Activated B cell treated with CpG ODN at 0.5 μM for 24 hours (primary cell): ENCODE results near the gene GJA3. TPM values are rescaled to one million over a fixed set of nuclear protein-coding genes. Genes with fewer than 3 reads are reported as not detected.

Source experiments
- ATAC-seq: fragments of 200-7000 bp; cut with Tn5 transposase; one replicate; pipeline ENCODE4 v1.10.0; 2021; ENCODE audit warnings: low read depth, mild to moderate bottlenecking, moderate library complexity
- CTCF ChIA-PET: fragments of 350-600 bp; sonication (Branson Sonifier 250); formaldehyde crosslinking; loops from one replicate; lab custom pipeline; 2021; ENCODE audit warnings: antibody characterized with exemption; lab: Charles Lee
- POLR2A ChIA-PET: fragments of 350-600 bp; sonication (Branson Sonifier 250); formaldehyde crosslinking; loops from one replicate; lab custom pipeline; 2021; ENCODE audit warnings: antibody characterized with exemption; lab: Charles Lee
- DNase-seq: peaks from one replicate; pipeline ENCODE4 v3.0.0; 2022
- H3K27ac Mint-ChIP-seq: one replicate; pipeline ENCODE4 v1.8.0; 2020; ENCODE audit warnings: mixed read lengths
- H3K27me3 Mint-ChIP-seq: one replicate; pipeline ENCODE4 v1.8.0; 2021; ENCODE audit warnings: mixed read lengths
- H3K36me3 Mint-ChIP-seq: one replicate; pipeline ENCODE4 v1.8.0; 2021; ENCODE audit warnings: low read depth, mixed read lengths
- H3K4me1 Mint-ChIP-seq: one replicate; pipeline ENCODE4 v1.8.0; 2021; ENCODE audit warnings: mixed read lengths
- H3K4me3 Mint-ChIP-seq: one replicate; pipeline ENCODE4 v1.8.0; 2020; ENCODE audit warnings: mild to moderate bottlenecking, mixed read lengths
- H3K9me3 Mint-ChIP-seq: one replicate; pipeline ENCODE4 v1.8.0; 2020; ENCODE audit warnings: mixed read lengths
- CTCF ChIP-seq: fragments of 200-600 bp; IDR thresholded peaks from one replicate; pipeline ENCODE4 v1.8.0; 2022; ENCODE audit warnings: antibody characterized with exemption, mild to moderate bottlenecking
- intact Hi-C: fragments of 100-400 bp; cut with micrococcal nuclease; formaldehyde crosslinking; loops from one replicate; pipeline ENCODE4 v1.15.1; 2024
- total RNA-seq: library from RNA; stranded (reverse); gene quantifications from 2 replicates; pipeline ENCODE4 v1.2.3, GENCODE V29; 2022

Gene GJA3
- total RNA-seq, 1 donor from 2014 or later: 0.09 TPM

- POLR2A ChIA-PET: no interaction called here
Measured at GRCh38 chr13:20130012-20130411, 30.8 kb downstream of the GJA3 start.

GRCh38 chr13:20129076-20129475 lies 31.8 kb downstream of the GJA3 start:
- Mint-ChIP-seq H3K27me3 (peaks cover 24% of the 10 kb centered on the region), H3K36me3 (no peaks in the 10 kb centered on the region), H3K4me3 (no peak overlapping the region), H3K9me3 (no peaks in the 10 kb centered on the region), H3K27ac (no peak overlapping the region), H3K4me1 (peaks cover 11% of the 10 kb centered on the region)
- no peak for TF ChIP-seq CTCF
- ChIA-PET CTCF (interaction anchor here (1.9 kb wide), 1 partner anchor 11 kb away, joined by 8 read pairs; no protein-coding TSS in a partner anchor), POLR2A (no interaction called here)
- no peak for DNase-seq
- ATAC-seq: no peak
- intact Hi-C loops: loop anchor here (5.0 kb wide), 1 partner anchor 933 kb away; the partner anchor contains the start of gene LATS2

More at GRCh38 chr13:20130012-20130411, 30.8 kb downstream of the GJA3 start:
- H3K27ac Mint-ChIP-seq: no peak overlapping the region
- no peak for ATAC-seq
- H3K36me3 Mint-ChIP-seq: no peaks in the 10 kb centered on the region
- H3K9me3 Mint-ChIP-seq: no peaks in the 10 kb centered on the region
- no peak overlapping the region for H3K4me3 Mint-ChIP-seq
- TF ChIP-seq CTCF: no peak
- H3K4me1 Mint-ChIP-seq: peaks cover 11% of the 10 kb centered on the region
- intact Hi-C loops: no loop called here
- CTCF ChIA-PET: no interaction called here
- no peak for DNase-seq
- peaks cover 19% of the 10 kb centered on the region for H3K27me3 Mint-ChIP-seq

GRCh38 chr13:20128459-20128931 lies 32.4 kb downstream of the GJA3 start:
- DNase-seq (no peak), ATAC-seq (peak; percentile 11)
- peaks cover 23% of the 10 kb centered on the region for H3K27me3 Mint-ChIP-seq
- intact Hi-C loops: loop anchor here (1.0 to 5.0 kb wide), 2 partner anchors 33 to 934 kb away; partner anchors contain the start of genes GJA3 and LATS2
- no peaks in the 10 kb centered on the region for H3K9me3 Mint-ChIP-seq
- peaks cover 11% of the 10 kb centered on the region for H3K4me1 Mint-ChIP-seq
- TF ChIP-seq CTCF: no peak
- POLR2A ChIA-PET: interaction anchor here (0.9 kb wide), 1 partner anchor 36 kb away, joined by 6 read pairs; no protein-coding TSS in a partner anchor
- H3K27ac Mint-ChIP-seq: no peak overlapping the region
- H3K36me3 Mint-ChIP-seq: no peaks in the 10 kb centered on the region
- CTCF ChIA-PET: interaction anchor here (1.9 kb wide), 1 partner anchor 10 kb away, joined by 8 read pairs; no protein-coding TSS in a partner anchor
- peak overlapping the region; percentile 66 for H3K4me3 Mint-ChIP-seq

DNA sequence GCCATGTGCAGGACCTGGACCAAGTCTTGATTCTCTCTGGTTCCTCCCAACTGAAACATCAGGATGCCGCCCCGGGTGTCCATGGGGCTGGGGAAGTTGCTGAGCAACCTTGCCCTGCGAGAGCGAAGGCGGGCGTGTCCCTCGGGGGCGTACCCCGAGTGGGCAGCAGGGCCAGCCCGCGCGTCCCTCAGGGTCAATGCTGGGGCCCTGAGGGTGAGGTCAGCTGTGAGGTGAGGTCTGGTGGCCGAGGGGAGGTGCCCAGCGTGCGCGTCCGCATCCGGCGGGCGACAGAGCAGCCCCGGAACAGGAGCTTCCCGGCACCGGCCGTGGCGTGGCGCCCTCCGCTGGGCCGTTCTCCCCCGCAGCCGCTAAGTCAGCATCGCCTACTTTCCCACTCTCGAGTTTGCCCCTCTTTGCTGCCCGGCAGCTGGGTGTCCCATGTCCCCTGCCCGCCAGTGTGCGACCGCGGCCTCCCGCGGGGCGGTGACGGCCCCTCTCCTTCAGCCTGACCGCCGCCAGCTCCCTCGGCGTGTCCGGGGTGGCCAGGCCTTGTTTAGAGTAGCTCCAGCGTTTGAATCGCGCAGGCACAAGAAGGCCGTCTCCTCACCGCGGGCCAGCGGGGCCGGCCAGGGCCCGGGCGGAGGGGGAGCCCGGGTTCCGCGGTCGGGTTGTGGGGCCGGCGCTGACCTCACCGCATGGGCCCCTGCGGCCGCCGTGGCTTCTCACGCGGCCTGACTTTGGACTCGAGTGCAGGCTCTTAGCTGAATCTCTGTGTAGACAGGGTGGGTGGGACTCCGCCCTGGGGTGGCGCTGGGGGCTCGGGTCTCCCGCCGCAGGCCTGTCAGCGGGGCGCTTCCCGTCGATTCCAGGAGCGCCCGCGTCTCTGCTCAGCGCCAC lies 33.0 kb downstream of the GJA3 start:
- Mint-ChIP-seq H3K9me3 (no peaks in the 10 kb centered on the region), H3K4me1 (peaks cover 11% of the 10 kb centered on the region), H3K27ac (no peak overlapping the region), H3K4me3 (peak overlapping the region; percentile 66), H3K27me3 (peaks cover 22% of the 10 kb centered on the region), H3K36me3 (no peaks in the 10 kb centered on the region)
- ATAC-seq (peak; percentile 67), DNase-seq (peak; percentile 31)
- CTCF ChIA-PET: interaction anchor here (1.0 to 1.9 kb wide), 2 partner anchors 10 to 34 kb away, joined by 4 to 8 read pairs; no protein-coding TSS in a partner anchor
- intact Hi-C loops: loop anchor here (1.0 to 5.0 kb wide), 2 partner anchors 33 to 934 kb away; partner anchors contain the start of genes GJA3 and LATS2
- no peak for TF ChIP-seq CTCF
- POLR2A ChIA-PET: interaction anchor here (0.7 to 1.0 kb wide), 3 partner anchors 9 to 47 kb away, joined by 3 to 7 read pairs (median 6); no protein-coding TSS in a partner anchor
